A549 (cell line): Measurements from ENCODE around the gene ATP2C2. TPM values are rescaled to one million over a fixed set of nuclear protein-coding genes. Genes with fewer than 3 reads are reported as not detected.

ENCODE experiments used
- ATAC-seq, 2 experiments: fragments of 200-7000 bp in 1 of 2; fragments of >200 bp in 1 of 2; cut with Nextera tagmentation in 1 of 2; cut with Tn5 transposase in 1 of 2; 3 replicates each; pipeline versions ENCODE4 v1.8.0 to v1.9.1; 2018 to 2020; ENCODE audit warnings: mild to moderate bottlenecking in 1 of 2, moderate library complexity in 1 of 2
- CTCF ChIA-PET: fragments of 300-600 bp; sonication (Branson Sonifier 250); formaldehyde crosslinking; extraction: SDS; loops from one replicate; lab custom pipeline; 2021; ENCODE audit warnings: antibody characterized with exemption, inconsistent platforms; lab: Yijun Ruan, JAX
- POLR2A ChIA-PET: fragments of 350-600 bp; formaldehyde crosslinking; extraction: SDS; loops from one replicate; lab custom pipeline; 2021; ENCODE audit warnings: antibody characterized with exemption, inconsistent platforms; lab: Yijun Ruan, JAX
- DNase-seq, 2 experiments: peaks; one replicate each; pipeline versions ENCODE4 v3.0.0 to v3.0.0-alpha.2; 2011 to 2016; ENCODE audit warnings: low read depth in 1 of 2, low spot score in 1 of 2
- FAIRE-seq: peaks from 2 replicates; lab custom pipeline; 2011; peaks lifted over from hg19 to GRCh38; lab: Jason Lieb, UNC
- H3K27ac ChIP-seq, 2 experiments: fragments of >200 bp; sonication (Bioruptor Twin); formaldehyde crosslinking; 3 replicates each; pipeline ENCODE4 v1.5.1; 2016 to 2017
- H3K4me1 ChIP-seq: fragments of >200 bp; sonication (Bioruptor Twin); formaldehyde crosslinking; 3 replicates; pipeline ENCODE4 v1.6.1; 2016
- H3K4me2 ChIP-seq: fragments of >200 bp; sonication (Bioruptor Twin); formaldehyde crosslinking; 3 replicates; pipeline ENCODE4 v1.6.1; 2016
- H3K4me3 ChIP-seq: fragments of >200 bp; sonication (Bioruptor Twin); formaldehyde crosslinking; 3 replicates; pipeline ENCODE4 v1.5.1; 2016
- H3K9me3 ChIP-seq: fragments of >200 bp; sonication (Bioruptor Twin); formaldehyde crosslinking; 3 replicates; pipeline ENCODE4 v1.6.1; 2016
- BHLHE40 ChIP-seq: IDR thresholded peaks from 2 replicates; pipeline ENCODE4 v1.6.1; 2012; ENCODE audit warnings: low read depth, low read length, inconsistent platforms
- CHD4 ChIP-seq: fragments of 200-600 bp; sonication (generic); IDR thresholded peaks from 2 replicates; pipeline ENCODE4 v1.6.1; 2016; ENCODE audit warnings: antibody characterized with exemption, mild to moderate bottlenecking, borderline replicate concordance
- EHMT2 ChIP-seq: fragments of 200-600 bp; sonication (generic); IDR thresholded peaks from 2 replicates; pipeline ENCODE4 v1.6.1; 2016; ENCODE audit warnings: antibody characterized with exemption, low read depth, mild to moderate bottlenecking, moderate library complexity
- ELK1 ChIP-seq: fragments of 150-350 bp; IDR thresholded peaks from 2 replicates; pipeline ENCODE4 v1.6.1; 2014; ENCODE audit warnings: low read depth, mild to moderate bottlenecking, low read length
- FOXS1 ChIP-seq: fragments of 250-450 bp; sonication (Bioruptor Pico); IDR thresholded peaks from 2 replicates; pipeline ENCODE4 v1.5.0; 2020; ENCODE audit warnings: mild to moderate bottlenecking, moderate library complexity
- GATA3 ChIP-seq: IDR thresholded peaks from 2 replicates; pipeline ENCODE4 v1.6.1; 2012; ENCODE audit warnings: borderline replicate concordance
- HDAC2 ChIP-seq: fragments of 200-600 bp; sonication (generic); IDR thresholded peaks from 2 replicates; pipeline ENCODE4 v1.6.1; 2016
- HEYL ChIP-seq: fragments of 250-450 bp; sonication (Bioruptor Pico); IDR thresholded peaks from 2 replicates; pipeline ENCODE4 v1.8.0; 2021; ENCODE audit warnings: mild to moderate bottlenecking, moderate library complexity
- HOXB13 ChIP-seq: fragments of 250-450 bp; sonication (Bioruptor Pico); IDR thresholded peaks from 2 replicates; pipeline ENCODE4 v1.5.0; 2020; ENCODE audit warnings: low read depth, mild to moderate bottlenecking, moderate library complexity
- HOXB5 ChIP-seq: fragments of 250-450 bp; sonication (Bioruptor Pico); IDR thresholded peaks from 2 replicates; pipeline ENCODE4 v1.5.0; 2020; ENCODE audit warnings: mild to moderate bottlenecking, moderate library complexity
- KDM5A ChIP-seq: fragments of 200-600 bp; sonication (generic); IDR thresholded peaks from 2 replicates; pipeline ENCODE4 v1.6.1; 2016; ENCODE audit warnings: antibody characterized with exemption, mild to moderate bottlenecking
- MAFK ChIP-seq: fragments of 450-650 bp; IDR thresholded peaks from 2 replicates; pipeline ENCODE4 v1.6.1; 2014; ENCODE audit not compliant: partially characterized antibody
- MYC ChIP-seq: IDR thresholded peaks from 2 replicates; pipeline ENCODE4 v1.6.1; 2012; ENCODE audit warnings: mild to moderate bottlenecking, inconsistent platforms, low read length, improper control_type of control experiment, borderline replicate concordance
- POLR2A ChIP-seq: IDR thresholded peaks from 2 replicates; pipeline ENCODE4 v1.6.1; 2012; ENCODE audit warnings: mild to moderate bottlenecking, low read length
- POLR2AphosphoS2 ChIP-seq: conservative IDR thresholded peaks from 2 replicates; pipeline ENCODE4 v1.6.1; 2012; ENCODE audit warnings: low read length, improper control_type of control experiment, inconsistent platforms
- SMC3 ChIP-seq: fragments of >200 bp; sonication (Bioruptor Twin); formaldehyde crosslinking; IDR thresholded peaks from 3 replicates; pipeline ENCODE4 v1.6.1; 2018; ENCODE audit warnings: inconsistent platforms
- SREBF2 ChIP-seq: fragments of 450-650 bp; IDR thresholded peaks from 2 replicates; pipeline ENCODE4 v1.6.1; 2014; ENCODE audit warnings: mild to moderate bottlenecking, moderate library complexity
- ZFP36 ChIP-seq: fragments of 450-650 bp; IDR thresholded peaks from 2 replicates; pipeline ENCODE4 v1.6.1; 2014; ENCODE audit warnings: borderline replicate concordance; ENCODE audit not compliant: partially characterized antibody
- ZNF302 ChIP-seq: fragments of 250-450 bp; sonication (Bioruptor Pico); IDR thresholded peaks from 2 replicates; pipeline ENCODE4 v1.9.0; 2021; ENCODE audit warnings: inconsistent platforms, mild to moderate bottlenecking, moderate library complexity
- ZSCAN20 ChIP-seq: fragments of 250-450 bp; sonication (Bioruptor Pico); IDR thresholded peaks from 2 replicates; pipeline ENCODE4 v1.8.0; 2022; ENCODE audit warnings: mild to moderate bottlenecking, moderate library complexity
- WGBS: methylation state at CpG from one replicate; pipeline ENCODE4 v1.1.6; 2017; ENCODE audit errors: missing lambda C conversion rate; 5-methylcytosine and 5-hydroxymethylcytosine counted together
- polyA plus RNA-seq, 4 experiments: library from polyadenylated mRNA; depleted of rRNA in 3 of 4; stranded (reverse); fragments of >200 nt; fragmentation: RNase III in 1 of 4; extraction: RNeasy Plus Mini Kit Qiagen cat#74134 plus additional on column Dnase treatment in 1 of 4; gene quantifications; 2 replicates in 3 of 4; 3 replicates in 1 of 4; pipeline ENCODE4 v1.2.3, GENCODE V29; 2011 to 2017
- TF ChIP-seq, protein P1 (sequence below): IDR thresholded peaks from 2 replicates; pipeline ENCODE4 v1.6.1; 2012; ENCODE audit warnings: low read depth, borderline replicate concordance
- TF ChIP-seq, protein P2 (sequence below): fragments of 450-650 bp; IDR thresholded peaks from 2 replicates; pipeline ENCODE4 v1.6.1; 2014; ENCODE audit warnings: antibody characterized with exemption
- TF ChIP-seq, protein P3 (sequence below): IDR thresholded peaks from 2 replicates; pipeline ENCODE4 v1.6.1; 2012
- TF ChIP-seq, protein P4 (sequence below): fragments of >200 bp; sonication (Bioruptor Twin); formaldehyde crosslinking; IDR thresholded peaks from 2 replicates; pipeline ENCODE4 v1.6.1; 2016
- TF ChIP-seq, protein P5 (sequence below): fragments of 200-600 bp; sonication (generic); IDR thresholded peaks from 2 replicates; pipeline ENCODE4 v1.6.1; 2016; ENCODE audit warnings: antibody characterized with exemption, mild to moderate bottlenecking, moderate library complexity

The ATP2C2 gene
- polyA plus RNA-seq, 2 of the 4 experiments (the other 2 are of a cell fraction): 0.14 to 0.17 TPM

- CTCF ChIA-PET: interaction anchor here (0.8 to 1.1 kb wide), 2 partner anchors 14 to 85 kb away, joined by 3 to 4 read pairs; no protein-coding TSS in a partner anchor
- peak; percentile 66 to 80 for DNase-seq
Observed at GRCh38 chr16:84423416-84423837, 55.1 kb downstream of the ATP2C2 start.

GRCh38 chr16:84425696-84426095 is 57.4 kb downstream of the ATP2C2 start:
- FAIRE-seq (no peak), DNase-seq (no peak), ATAC-seq (no peak)
- ChIA-PET CTCF (interaction anchor here (1.9 kb wide), 1 partner anchor 9 kb away, joined by 3 read pairs; no protein-coding TSS in a partner anchor), POLR2A (no interaction called here)
- Histone ChIP-seq H3K9me3 (peaks cover 15% of the 10 kb centered on the region), H3K4me3 (no peak overlapping the region), H3K4me2 (no peak overlapping the region), H3K4me1 (no peaks in the 10 kb centered on the region), H3K27ac (no peak overlapping the region)
- TF ChIP-seq FOXS1 (CRISPR knock-in tag): no peak
- TF ChIP-seq, protein P1, sequence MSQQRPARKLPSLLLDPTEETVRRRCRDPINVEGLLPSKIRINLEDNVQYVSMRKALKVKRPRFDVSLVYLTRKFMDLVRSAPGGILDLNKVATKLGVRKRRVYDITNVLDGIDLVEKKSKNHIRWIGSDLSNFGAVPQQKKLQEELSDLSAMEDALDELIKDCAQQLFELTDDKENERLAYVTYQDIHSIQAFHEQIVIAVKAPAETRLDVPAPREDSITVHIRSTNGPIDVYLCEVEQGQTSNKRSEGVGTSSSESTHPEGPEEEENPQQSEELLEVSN: no peak
- no peak for TF ChIP-seq SREBF2
- TF ChIP-seq KDM5A: no peak
- 74% methylated on average over 9 of the region's 9 CpGs for WGBS

More at GRCh38 chr16:84423416-84423837, 55.1 kb downstream of the ATP2C2 start:
- FAIRE-seq: no peak
- POLR2A ChIA-PET: no interaction called here
- Histone ChIP-seq H3K4me2 (no peak overlapping the region), H3K9me3 (peaks cover 15% of the 10 kb centered on the region), H3K27ac (0 out of 6 replicates have a peak overlapping the region, but pooled peaks of 1 of the 2 experiments have one; percentile 1), H3K4me3 (no peak overlapping the region), H3K4me1 (no peaks in the 10 kb centered on the region)
- peak; percentile 63 to 93 for ATAC-seq
- TF ChIP-seq, protein P2, sequence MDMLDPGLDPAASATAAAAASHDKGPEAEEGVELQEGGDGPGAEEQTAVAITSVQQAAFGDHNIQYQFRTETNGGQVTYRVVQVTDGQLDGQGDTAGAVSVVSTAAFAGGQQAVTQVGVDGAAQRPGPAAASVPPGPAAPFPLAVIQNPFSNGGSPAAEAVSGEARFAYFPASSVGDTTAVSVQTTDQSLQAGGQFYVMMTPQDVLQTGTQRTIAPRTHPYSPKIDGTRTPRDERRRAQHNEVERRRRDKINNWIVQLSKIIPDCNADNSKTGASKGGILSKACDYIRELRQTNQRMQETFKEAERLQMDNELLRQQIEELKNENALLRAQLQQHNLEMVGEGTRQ: peak; percentile 82
- TF ChIP-seq ZSCAN20 (CRISPR knock-in tag) (no peak), HEYL (CRISPR knock-in tag) (no peak), EHMT2 (peak; percentile 48; the same call in 1 of the 2 replicates)
- TF ChIP-seq, protein P3, sequence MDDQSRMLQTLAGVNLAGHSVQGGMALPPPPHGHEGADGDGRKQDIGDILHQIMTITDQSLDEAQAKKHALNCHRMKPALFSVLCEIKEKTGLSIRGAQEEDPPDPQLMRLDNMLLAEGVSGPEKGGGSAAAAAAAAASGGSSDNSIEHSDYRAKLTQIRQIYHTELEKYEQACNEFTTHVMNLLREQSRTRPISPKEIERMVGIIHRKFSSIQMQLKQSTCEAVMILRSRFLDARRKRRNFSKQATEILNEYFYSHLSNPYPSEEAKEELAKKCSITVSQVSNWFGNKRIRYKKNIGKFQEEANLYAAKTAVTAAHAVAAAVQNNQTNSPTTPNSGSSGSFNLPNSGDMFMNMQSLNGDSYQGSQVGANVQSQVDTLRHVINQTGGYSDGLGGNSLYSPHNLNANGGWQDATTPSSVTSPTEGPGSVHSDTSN: no peak
- 93% methylated on average over 4 of the region's 4 CpGs for WGBS

DNA sequence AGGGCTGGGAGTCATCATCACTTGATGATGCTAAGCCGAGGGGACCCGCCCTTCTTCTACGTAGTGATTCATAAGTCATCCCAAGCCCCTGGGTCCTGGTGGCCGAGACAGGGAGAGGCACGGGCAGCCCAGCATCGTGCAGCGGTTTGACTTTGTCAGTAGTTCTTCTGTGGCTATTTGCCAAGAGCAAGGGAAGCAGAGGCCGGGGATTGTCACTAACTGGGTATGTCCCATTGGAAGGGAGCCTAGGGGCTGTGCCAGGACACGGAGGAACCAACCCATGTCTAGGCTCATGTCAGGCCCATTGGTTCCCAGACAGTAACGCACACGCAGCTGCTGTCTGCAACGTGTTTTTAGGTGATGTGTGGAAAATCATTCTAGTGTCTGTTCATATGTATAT is 58.5 kb downstream of the ATP2C2 start:
- ATAC-seq (no peak), DNase-seq (no peak), FAIRE-seq (no peak)
- Histone ChIP-seq H3K4me3 (no peak overlapping the region), H3K4me1 (no peaks in the 10 kb centered on the region), H3K27ac (no peak overlapping the region), H3K9me3 (peaks cover 15% of the 10 kb centered on the region), H3K4me2 (no peak overlapping the region)
- WGBS: 60% methylated on average over 10 of the region's 12 CpGs
- ChIA-PET POLR2A (no interaction called here), CTCF (interaction anchor here (1.9 kb wide), 1 partner anchor 10 kb away, joined by 3 read pairs; no protein-coding TSS in a partner anchor)
- TF ChIP-seq, protein P2: no peak
- TF ChIP-seq POLR2AphosphoS2 (no peak), MAFK (no peak), HOXB5 (no peak), GATA3 (no peak), HOXB13 (CRISPR knock-in tag) (no peak), ZSCAN20 (CRISPR knock-in tag) (no peak), BHLHE40 (no peak), ZFP36 (no peak), KDM5A (no peak), MYC (no peak), CHD4 (no peak), POLR2A (no peak), HDAC2 (no peak), ELK1 (no peak), SMC3 (no peak), ZNF302 (CRISPR knock-in tag) (no peak)
- TF ChIP-seq, protein P4, sequence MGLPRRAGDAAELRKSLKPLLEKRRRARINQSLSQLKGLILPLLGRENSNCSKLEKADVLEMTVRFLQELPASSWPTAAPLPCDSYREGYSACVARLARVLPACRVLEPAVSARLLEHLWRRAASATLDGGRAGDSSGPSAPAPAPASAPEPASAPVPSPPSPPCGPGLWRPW: no peak
- TF ChIP-seq, protein P5, sequence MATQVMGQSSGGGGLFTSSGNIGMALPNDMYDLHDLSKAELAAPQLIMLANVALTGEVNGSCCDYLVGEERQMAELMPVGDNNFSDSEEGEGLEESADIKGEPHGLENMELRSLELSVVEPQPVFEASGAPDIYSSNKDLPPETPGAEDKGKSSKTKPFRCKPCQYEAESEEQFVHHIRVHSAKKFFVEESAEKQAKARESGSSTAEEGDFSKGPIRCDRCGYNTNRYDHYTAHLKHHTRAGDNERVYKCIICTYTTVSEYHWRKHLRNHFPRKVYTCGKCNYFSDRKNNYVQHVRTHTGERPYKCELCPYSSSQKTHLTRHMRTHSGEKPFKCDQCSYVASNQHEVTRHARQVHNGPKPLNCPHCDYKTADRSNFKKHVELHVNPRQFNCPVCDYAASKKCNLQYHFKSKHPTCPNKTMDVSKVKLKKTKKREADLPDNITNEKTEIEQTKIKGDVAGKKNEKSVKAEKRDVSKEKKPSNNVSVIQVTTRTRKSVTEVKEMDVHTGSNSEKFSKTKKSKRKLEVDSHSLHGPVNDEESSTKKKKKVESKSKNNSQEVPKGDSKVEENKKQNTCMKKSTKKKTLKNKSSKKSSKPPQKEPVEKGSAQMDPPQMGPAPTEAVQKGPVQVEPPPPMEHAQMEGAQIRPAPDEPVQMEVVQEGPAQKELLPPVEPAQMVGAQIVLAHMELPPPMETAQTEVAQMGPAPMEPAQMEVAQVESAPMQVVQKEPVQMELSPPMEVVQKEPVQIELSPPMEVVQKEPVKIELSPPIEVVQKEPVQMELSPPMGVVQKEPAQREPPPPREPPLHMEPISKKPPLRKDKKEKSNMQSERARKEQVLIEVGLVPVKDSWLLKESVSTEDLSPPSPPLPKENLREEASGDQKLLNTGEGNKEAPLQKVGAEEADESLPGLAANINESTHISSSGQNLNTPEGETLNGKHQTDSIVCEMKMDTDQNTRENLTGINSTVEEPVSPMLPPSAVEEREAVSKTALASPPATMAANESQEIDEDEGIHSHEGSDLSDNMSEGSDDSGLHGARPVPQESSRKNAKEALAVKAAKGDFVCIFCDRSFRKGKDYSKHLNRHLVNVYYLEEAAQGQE: no peak
